Chondrocyte (in vitro differentiated cells): ENCODE results near the gene RRP8. TPM values are rescaled to one million over a fixed set of nuclear protein-coding genes. Genes with fewer than 3 reads are reported as not detected.

Experiments used
- DNase-seq: peaks from one replicate; pipeline ENCODE4 v3.0.0; 2021; ENCODE audit warnings: mixed read lengths, low spot score
- H3K27ac Mint-ChIP-seq: one replicate; pipeline ENCODE4 v1.8.0; 2021; ENCODE audit warnings: mild to moderate bottlenecking, moderate library complexity, mixed read lengths; ENCODE audit not compliant: unreplicated experiment
- H3K27me3 Mint-ChIP-seq: 2 replicates; pipeline ENCODE4 v1.8.0; 2021; ENCODE audit warnings: low read depth, mixed read lengths
- H3K36me3 Mint-ChIP-seq: 2 replicates; pipeline ENCODE4 v1.8.0; 2021; ENCODE audit warnings: low read depth, mixed read lengths
- H3K4me1 Mint-ChIP-seq: 2 replicates; pipeline ENCODE4 v1.8.0; 2021; ENCODE audit warnings: low read depth, mild to moderate bottlenecking, mixed read lengths
- H3K4me3 Mint-ChIP-seq: one replicate; pipeline ENCODE4 v1.8.0; 2021; ENCODE audit warnings: mild to moderate bottlenecking, moderate library complexity, mixed read lengths; ENCODE audit not compliant: unreplicated experiment
- H3K9me3 Mint-ChIP-seq: 2 replicates; pipeline ENCODE4 v1.8.0; 2021; ENCODE audit warnings: low read depth, mixed read lengths
- CTCF ChIP-seq: fragments of 200-600 bp; sonication (generic); IDR thresholded peaks from 2 replicates; pipeline ENCODE4 v1.5.0; 2021; ENCODE audit warnings: antibody characterized with exemption, mild to moderate bottlenecking, moderate library complexity
- total RNA-seq: library from RNA; stranded (reverse); gene quantifications from 3 replicates; pipeline ENCODE4 v1.2.1, GENCODE V29; 2021

The RRP8 gene
- total RNA-seq, 1 donor from 2014 or later, result 15.7 TPM

- H3K27ac Mint-ChIP-seq, result no peak overlapping the region
Observed at GRCh38 chr11:6632116-6633073, 29.0 kb upstream of the RRP8 start.

GRCh38 chr11:6631361-6631890 lies 28.0 kb upstream of the RRP8 start:
- DNase-seq, result no peak
- peaks cover 25% of the 10 kb centered on the region for H3K36me3 Mint-ChIP-seq
- no peak overlapping the region for H3K27ac Mint-ChIP-seq
- H3K9me3 Mint-ChIP-seq, result no peaks in the 10 kb centered on the region
- H3K27me3 Mint-ChIP-seq, result no peaks in the 10 kb centered on the region
- no peak overlapping the region for H3K4me3 Mint-ChIP-seq
- no peaks in the 10 kb centered on the region for H3K4me1 Mint-ChIP-seq
- TF ChIP-seq CTCF, result no peak

More at GRCh38 chr11:6632116-6633073, 29.0 kb upstream of the RRP8 start:
- H3K4me3 Mint-ChIP-seq, result no peak overlapping the region
- no peaks in the 10 kb centered on the region for H3K4me1 Mint-ChIP-seq
- H3K36me3 Mint-ChIP-seq, result peaks cover 24% of the 10 kb centered on the region
- no peaks in the 10 kb centered on the region for H3K27me3 Mint-ChIP-seq
- TF ChIP-seq CTCF, result no peak
- H3K9me3 Mint-ChIP-seq, result no peaks in the 10 kb centered on the region
- DNase-seq, result no peak

GRCh38 chr11:6630632-6631291 lies 27.3 kb upstream of the RRP8 start:
- Mint-ChIP-seq H3K4me1 (no peaks in the 10 kb centered on the region), H3K36me3 (peaks cover 27% of the 10 kb centered on the region), H3K9me3 (no peaks in the 10 kb centered on the region), H3K27ac (no peak overlapping the region), H3K4me3 (no peak overlapping the region), H3K27me3 (no peaks in the 10 kb centered on the region)
- no peak for TF ChIP-seq CTCF
- no peak for DNase-seq

GRCh38 chr11:6629892-6630631 lies 26.6 kb upstream of the RRP8 start:
- Mint-ChIP-seq H3K4me3 (no peak overlapping the region), H3K4me1 (no peaks in the 10 kb centered on the region), H3K36me3 (peaks cover 31% of the 10 kb centered on the region), H3K27ac (no peak overlapping the region), H3K27me3 (no peaks in the 10 kb centered on the region), H3K9me3 (no peaks in the 10 kb centered on the region)
- no peak for DNase-seq
- no peak for TF ChIP-seq CTCF

GRCh38 chr11:6629573-6629891 lies 26.1 kb upstream of the RRP8 start:
- Mint-ChIP-seq H3K27me3 (no peaks in the 10 kb centered on the region), H3K4me1 (no peaks in the 10 kb centered on the region), H3K9me3 (no peaks in the 10 kb centered on the region), H3K36me3 (peaks cover 31% of the 10 kb centered on the region), H3K4me3 (no peak overlapping the region), H3K27ac (no peak overlapping the region)
- TF ChIP-seq CTCF, result no peak
- DNase-seq, result no peak
